ENCODE results near the gene FLT4.
"Not testable (repeated sequence)": the region's sequence is repeated elsewhere in the genome, so short reads cannot be mapped to it uniquely, and the experiment has no call there.

FLT4 gene

GRCh38 chr5:180669661-180670060 is 20.3 kb upstream of the FLT4 start:
- DNase-seq = no peak

GRCh38 chr5:180668835-180669596 is 19.6 kb upstream of the FLT4 start:
- no peak for DNase-seq

- no peak for DNase-seq
Observed at GRCh38 chr5:180666812-180667211, 17.4 kb upstream of the FLT4 start.

- no peak for DNase-seq
Observed at GRCh38 chr5:180665682-180666404, 16.4 kb upstream of the FLT4 start.

GRCh38 chr5:180658774-180659564 is 9.6 kb upstream of the FLT4 start:
- DNase-seq = no peak

- not testable (repeated sequence) for DNase-seq
Observed at GRCh38 chr5:180655243-180655642, 5.8 kb upstream of the FLT4 start.

- no peak for DNase-seq
Observed at GRCh38 chr5:180652771-180653170, 3.4 kb upstream of the FLT4 start.

GRCh38 chr5:180652346-180652745 is 2.9 kb upstream of the FLT4 start:
- no peak for DNase-seq

GRCh38 chr5:180648658-180649296 is 623 bp downstream of the FLT4 start:
- DNase-seq = peak in 1 of 2 experiments; percentile 14

- DNase-seq = no peak
Observed at GRCh38 chr5:180647941-180648500, 1.4 kb downstream of the FLT4 start.

GRCh38 chr5:180647465-180647864 is 1.9 kb downstream of the FLT4 start:
- DNase-seq = no peak

GRCh38 chr5:180646963-180647305 is 2.5 kb downstream of the FLT4 start:
- no peak for DNase-seq

GRCh38 chr5:180646289-180646962 is 3.0 kb downstream of the FLT4 start:
- DNase-seq = no peak

GRCh38 chr5:180645274-180646204 is 3.9 kb downstream of the FLT4 start:
- DNase-seq = no peak

- DNase-seq = no peak
Observed at GRCh38 chr5:180644825-180645273, 4.6 kb downstream of the FLT4 start.

GRCh38 chr5:180644129-180644824 is 5.1 kb downstream of the FLT4 start:
- no peak for DNase-seq

- DNase-seq = no peak
Observed at GRCh38 chr5:180643191-180643851, 6.1 kb downstream of the FLT4 start.

- no peak for DNase-seq
Observed at GRCh38 chr5:180642779-180643178, 6.6 kb downstream of the FLT4 start.

GRCh38 chr5:180642181-180642775 is 7.1 kb downstream of the FLT4 start:
- DNase-seq = no peak

GRCh38 chr5:180641566-180641900 is 7.9 kb downstream of the FLT4 start:
- DNase-seq = no peak
